Right lung (tissue), 5 donors: ENCODE measurements around the gene CARD14. TPM values are rescaled to one million over a fixed set of nuclear protein-coding genes. Genes with fewer than 3 reads are reported as not detected.
"Not testable (repeated sequence)": the region's sequence is repeated elsewhere in the genome, so short reads cannot be mapped to it uniquely, and the experiment has no call there.

Source experiments
- DNase-seq, 2 donors: peaks; one replicate each; pipeline ENCODE4 v3.0.0-alpha.2; 2013
- polyA plus RNA-seq, 5 donors: library from polyadenylated mRNA; unstranded; fragments of 120-200 nt; gene quantifications; one replicate each; pipeline versions ENCODE4 v1.2.1 to v1.2.3, GENCODE V29; 2013; ENCODE audit warnings: inconsistent platforms in 1 of 5, low replicate concordance in 1 of 5; ENCODE audit not compliant: insufficient read length in 5 of 5, insufficient read depth in 1 of 5

The CARD14 gene
- polyA plus RNA-seq, 5 donors: 1.1 to 2.5 (median 2.3) TPM

DNA sequence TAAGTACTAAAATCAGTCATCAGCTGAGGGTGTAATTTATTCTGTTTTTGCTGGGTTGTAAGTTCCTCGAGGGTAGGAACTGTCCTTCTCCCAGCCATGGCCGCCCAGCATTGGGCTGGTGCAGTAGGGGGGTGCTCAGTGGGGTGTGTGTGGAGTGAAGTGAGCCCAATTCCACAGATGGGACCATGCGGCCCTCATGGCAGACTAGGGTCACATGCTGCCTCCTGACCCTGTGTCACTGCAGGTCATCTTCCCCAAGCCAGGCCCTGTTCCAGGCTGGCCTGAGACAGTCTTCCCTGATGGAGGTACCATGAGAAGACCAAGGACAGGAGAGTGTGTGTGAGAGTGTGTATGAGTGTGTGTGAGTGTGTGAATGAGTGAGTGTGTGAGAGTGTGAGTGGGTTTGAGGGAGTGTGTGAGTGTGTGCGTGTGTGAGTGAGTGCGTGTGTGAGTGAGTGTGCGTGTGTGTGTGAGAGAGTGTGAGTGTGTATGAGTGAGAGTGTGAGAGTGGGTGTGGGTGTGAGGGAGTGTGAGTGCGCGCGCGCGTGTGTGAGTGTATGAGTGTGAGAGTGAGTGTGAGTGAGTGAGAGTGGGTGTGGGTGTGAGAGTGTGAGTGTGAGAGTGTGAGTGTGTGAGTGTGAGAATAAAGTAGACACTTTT is 54.1 kb downstream of the CARD14 start:
- DNase-seq: no peak

- DNase-seq: no peak
Observed at GRCh38 chr17:80224683-80225082, 54.9 kb downstream of the CARD14 start.

- no peak for DNase-seq
Observed at GRCh38 chr17:80225230-80225629, 55.4 kb downstream of the CARD14 start.

DNA sequence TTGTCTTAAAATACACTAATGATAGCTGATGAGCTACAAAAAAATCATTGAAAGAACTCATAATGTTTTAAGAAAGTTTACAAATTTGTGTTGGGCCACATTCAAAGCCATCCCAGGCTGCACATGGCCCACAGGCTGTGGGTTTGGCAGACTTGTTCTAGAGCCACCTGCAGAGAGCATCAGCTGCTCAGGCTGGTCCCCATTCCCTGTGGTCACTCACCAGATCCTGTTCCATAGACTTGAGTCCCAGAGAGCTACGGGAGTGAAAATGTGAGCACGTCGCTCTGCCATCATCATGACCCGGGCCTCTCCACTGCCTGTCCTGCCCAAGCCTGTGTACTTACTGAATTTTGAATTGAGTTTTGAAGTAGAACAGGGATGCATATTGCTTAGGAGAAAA is 57.3 kb downstream of the CARD14 start:
- no peak for DNase-seq

DNA sequence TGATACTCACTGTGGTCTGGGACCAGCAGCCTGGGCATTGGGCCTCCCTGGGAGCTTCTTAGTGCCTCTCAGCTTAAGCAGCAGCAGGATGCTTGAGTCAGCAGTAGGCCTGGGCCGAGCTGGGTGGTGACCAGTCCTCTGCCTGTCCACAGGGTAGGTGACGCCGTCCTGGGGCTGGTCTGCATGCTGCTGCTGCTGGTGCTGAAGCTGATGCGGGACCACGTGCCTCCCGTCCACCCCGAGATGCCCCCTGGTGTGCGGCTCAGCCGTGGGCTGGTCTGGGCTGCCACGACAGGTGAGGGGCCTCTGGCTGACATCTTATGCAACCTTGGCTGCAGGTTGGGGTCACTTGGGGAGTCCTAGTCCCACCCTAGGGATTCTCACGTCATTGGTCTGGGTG is 57.8 kb downstream of the CARD14 start:
- DNase-seq: no peak

GRCh38 chr17:80228477-80228876 is 58.6 kb downstream of the CARD14 start:
- DNase-seq: no peak

DNA sequence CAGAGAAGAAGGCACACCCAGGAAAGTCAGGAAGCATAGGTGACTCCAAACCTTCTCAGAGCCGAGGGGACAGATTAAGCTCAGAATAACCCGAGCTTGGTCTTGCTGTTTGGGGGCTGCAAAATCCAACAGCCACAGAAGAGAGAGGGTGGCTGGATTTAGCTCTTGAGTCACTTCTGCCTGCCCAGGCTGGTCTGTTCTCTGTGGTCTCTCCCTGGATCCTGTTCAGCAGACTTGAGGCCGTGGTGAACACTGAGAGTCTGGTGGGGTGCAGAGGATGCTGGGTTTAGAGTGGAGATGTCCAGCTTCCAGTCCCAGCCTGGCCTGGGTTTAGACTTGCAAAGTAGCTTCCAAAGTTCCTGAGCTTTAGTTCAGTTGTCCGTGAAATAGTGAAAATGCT is 59.2 kb downstream of the CARD14 start:
- no peak for DNase-seq

DNA sequence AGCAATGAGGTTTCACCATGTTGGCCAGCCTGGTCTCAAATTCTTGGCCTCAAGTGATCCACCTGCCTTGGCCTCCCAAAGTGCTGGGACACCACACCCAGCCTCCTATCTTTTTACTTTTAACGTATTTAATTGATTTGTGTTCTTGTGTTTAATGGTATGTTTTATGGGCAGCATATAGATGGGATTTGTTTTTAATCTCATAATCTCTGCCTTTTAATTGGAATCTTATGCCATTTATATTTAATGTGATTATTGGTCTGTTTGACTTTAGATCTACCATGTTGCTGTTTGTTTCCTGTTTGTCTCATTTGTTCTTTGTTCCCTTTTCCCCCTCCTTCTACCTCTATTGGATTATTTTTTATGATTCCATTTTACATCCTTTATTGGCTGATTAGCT is 62.6 kb downstream of the CARD14 start:
- DNase-seq: no peak

- DNase-seq: no peak
Observed at GRCh38 chr17:80233202-80233601, 63.4 kb downstream of the CARD14 start.

DNA sequence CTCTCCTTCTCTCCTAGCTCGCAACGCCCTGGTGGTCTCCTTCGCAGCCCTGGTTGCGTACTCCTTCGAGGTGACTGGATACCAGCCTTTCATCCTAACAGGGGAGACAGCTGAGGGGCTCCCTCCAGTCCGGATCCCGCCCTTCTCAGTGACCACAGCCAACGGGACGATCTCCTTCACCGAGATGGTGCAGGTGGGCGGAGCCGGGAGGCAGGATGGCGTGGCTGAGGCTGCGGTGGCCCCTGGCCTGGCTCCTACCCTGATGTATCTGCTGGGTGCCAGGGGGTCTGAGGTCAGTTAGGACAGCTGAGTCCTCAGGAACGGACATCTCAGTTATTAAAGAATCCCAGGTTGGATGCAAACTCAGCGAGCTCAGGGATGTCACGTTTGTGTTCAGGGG is 67.1 kb downstream of the CARD14 start:
- no peak for DNase-seq

GRCh38 chr17:80237386-80237785 is 67.6 kb downstream of the CARD14 start:
- DNase-seq: no peak

GRCh38 chr17:80242505-80242904 is 72.7 kb downstream of the CARD14 start:
- DNase-seq: no peak

GRCh38 chr17:80243526-80244433 is 74.0 kb downstream of the CARD14 start:
- no peak for DNase-seq

DNA sequence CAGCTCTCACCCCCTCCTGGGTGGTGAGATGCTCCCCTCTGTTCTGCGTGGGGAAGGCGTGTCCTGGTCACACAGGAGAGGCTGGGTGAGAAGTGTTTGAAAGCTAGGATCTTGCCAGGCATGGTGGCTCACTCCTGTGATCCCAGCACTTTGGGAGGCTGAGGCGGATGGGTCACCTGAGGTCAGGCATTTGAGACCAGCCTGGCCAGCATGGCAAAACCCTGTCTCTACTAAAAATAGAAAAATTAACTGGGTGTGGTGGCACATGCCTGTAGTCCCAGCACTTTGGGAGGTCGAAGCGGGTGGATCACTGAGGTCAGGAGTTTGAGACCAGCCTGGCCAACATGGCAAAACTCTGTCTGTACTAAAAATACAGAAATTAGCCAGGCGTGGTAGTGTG is 74.6 kb downstream of the CARD14 start:
- not testable (repeated sequence) for DNase-seq

DNA sequence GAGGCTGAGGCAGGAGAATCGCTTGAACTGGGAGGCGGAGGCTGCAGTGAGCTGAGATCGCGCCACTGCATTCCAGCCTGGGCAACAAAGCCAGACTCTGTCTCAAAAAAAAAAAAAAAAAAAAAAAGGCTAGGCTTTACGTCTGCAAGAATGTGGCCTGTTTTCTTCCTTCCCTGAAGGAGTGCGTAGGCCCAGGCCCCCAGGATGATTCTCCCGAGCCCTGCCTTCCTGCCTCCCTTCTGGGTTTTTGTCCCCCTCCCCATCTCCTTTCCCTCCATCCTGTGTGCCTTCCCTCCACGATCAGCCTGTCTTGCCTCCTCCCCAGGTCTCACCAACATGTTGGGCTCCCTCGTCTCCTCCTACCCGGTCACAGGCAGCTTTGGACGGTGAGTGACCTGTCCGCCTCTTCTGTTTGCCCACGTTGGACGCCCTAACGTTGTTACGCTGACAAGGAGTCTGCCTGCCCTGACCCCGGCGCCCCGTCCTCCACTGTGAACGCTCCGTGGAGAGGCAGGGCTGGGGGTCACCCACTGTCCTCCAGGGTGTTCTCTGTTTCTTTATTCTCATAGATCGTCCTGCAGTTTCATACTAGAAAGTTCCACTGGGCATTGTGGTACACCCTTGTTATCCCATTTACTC is 75.2 kb downstream of the CARD14 start:
- DNase-seq: no peak

DNA sequence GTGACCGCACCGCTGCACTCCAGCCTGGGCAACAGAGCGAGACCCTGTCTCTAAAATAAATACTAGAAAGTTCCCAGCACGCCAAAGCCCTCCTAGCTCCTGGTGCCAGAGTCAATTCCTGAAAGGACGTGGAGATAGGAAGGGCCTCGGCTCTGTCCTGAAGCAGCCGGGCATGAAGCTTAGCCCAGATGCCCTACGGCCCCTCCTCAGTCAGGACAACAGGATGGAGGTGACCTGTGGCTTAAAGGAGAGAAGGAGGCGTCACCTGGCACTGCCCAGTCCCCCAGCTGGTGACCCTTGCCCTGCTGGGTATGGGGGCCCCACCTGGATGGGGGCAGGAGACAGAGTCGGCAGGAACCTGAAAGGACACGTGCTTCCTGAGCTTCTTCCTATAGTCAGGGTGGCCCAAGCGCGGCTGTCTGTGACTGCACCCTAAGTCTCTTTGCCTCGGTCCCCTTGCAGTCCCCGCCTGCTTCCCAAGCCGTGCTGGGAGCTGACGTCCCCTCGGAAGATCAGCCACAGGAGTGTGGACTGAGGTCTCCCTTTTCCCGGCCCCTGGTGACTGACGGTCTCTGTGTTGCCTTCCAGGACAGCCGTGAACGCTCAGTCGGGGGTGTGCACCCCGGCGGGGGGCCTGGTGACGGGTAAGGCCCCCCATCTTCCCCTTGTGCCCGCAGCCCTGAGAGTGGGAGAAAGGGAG is 75.9 kb downstream of the CARD14 start:
- no peak for DNase-seq

DNA sequence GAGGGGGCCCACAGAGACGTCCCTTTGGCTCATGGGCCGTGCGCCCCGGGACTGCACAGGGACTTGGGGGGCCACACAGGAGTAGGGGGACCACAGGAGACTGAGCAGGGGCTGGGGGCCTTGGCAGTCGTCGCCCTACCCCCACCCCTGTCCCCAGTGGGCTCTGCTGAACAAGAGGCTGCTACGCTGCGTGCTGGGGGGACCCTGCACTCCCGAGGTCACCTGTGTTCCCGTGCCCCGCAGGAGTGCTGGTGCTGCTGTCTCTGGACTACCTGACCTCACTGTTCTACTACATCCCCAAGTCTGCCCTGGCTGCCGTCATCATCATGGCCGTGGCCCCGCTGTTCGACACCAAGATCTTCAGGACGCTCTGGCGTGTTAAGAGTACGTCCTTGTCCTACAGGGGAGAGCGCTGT is 76.4 kb downstream of the CARD14 start:
- no peak for DNase-seq

DNA sequence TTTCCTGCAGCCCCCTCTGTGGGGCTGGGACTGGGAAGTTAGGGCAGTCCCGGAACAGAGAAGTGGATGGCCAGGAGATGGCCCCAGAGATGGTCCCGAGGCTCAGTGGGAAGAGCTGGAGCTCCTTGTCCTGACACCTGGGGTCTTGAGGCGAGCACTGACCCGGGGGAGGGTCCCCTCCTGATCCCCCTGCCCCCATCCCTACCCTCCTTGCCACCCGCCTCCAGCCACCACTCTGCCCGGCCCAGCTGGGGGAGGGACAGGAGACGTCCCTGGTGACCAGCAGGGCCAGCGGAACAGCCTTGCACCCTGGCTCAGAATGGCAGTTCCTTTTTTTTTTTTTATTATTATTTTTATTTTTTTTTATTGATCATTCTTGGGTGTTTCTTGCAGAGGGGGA is 76.9 kb downstream of the CARD14 start:
- DNase-seq: no peak

DNA sequence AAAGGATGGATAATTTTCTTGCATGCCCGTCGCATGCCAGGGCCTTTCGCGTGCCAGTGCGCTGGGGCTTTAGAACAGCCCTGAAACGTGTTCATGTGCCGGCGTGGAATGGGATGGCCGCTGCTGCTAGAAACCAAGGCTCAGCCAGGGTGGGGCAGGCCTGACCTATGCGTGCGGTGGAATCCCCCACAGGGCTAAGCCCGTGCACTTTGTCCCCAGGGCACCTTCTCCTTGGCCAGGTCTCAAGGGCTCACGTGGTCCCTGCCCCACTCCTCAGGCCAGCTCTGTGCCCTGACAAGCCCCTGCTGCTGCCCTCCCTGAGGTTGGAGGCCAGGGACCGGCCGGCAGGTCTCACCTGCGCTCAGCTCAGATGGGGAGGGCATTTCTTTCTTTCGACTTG is 77.7 kb downstream of the CARD14 start:
- no peak for DNase-seq

DNA sequence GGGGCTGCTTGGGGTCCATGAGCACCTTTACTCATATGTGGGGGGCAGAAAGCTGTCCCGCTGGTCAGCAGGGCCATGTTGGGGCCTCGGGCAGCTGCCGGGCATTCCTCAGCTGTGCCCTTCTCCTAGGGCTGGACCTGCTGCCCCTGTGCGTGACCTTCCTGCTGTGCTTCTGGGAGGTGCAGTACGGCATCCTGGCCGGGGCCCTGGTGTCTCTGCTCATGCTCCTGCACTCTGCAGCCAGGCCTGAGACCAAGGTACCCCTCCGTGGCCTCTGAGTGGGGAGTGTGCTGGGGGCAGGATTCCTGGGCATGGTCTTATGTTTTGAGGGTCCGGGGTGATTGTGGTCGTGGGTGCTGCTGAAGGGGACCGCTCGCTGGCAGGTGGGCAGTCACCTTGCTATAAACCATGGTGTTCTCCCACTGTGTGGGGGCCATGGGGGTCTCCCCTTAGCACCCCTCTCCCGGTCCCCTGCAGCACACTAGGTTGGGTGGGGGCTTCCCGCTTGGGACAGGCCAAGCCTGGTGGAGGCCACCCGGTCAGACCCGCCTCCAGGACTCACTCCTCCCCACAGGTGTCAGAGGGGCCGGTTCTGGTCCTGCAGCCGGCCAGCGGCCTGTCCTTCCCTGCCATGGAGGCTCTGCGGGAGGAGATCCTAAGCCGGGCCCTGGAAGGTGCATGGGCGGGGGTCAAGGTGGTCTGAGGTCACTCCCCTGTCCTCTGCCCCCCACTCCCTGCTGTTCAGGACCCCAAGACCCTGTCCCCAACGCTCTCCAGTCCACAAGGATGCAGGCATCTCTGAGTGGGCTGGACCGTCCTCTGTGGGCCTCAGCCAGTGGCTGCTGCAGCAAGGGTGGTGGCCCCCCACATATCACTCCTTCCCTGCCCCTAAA is 78.4 kb downstream of the CARD14 start:
- no peak for DNase-seq
